ENCODE results near the gene GRAMD2A.

- TF ChIP-seq POLR2A (IDR thresholded peaks at IDR 0.05) = no peak
- TF ChIP-seq CTCF (IDR thresholded peaks at IDR 0.05) = no peak
- no peak for TF ChIP-seq POLR2AphosphoS5 (IDR thresholded peaks at IDR 0.05)
Observed at GRCh38 chr15:72161361-72162132, 36.0 kb downstream of the GRAMD2A start.

All from upper lobe of left lung (tissue), 4 donors.